GM23338 (cell line): ENCODE measurements around the gene MPPE1. TPM values are rescaled to one million over a fixed set of nuclear protein-coding genes. Genes with fewer than 3 reads are reported as not detected.
A peak's percentile ranks its signal among the peaks of the same experiment; 100 is the strongest.

Experiments
- ATAC-seq: fragments of 200-7000 bp; cut with Tn5 transposase; 3 replicates; pipeline ENCODE4 v1.9.1; 2020
- DNase-seq: peaks from one replicate; pipeline ENCODE4 v3.0.0-alpha.2; 2015; ENCODE audit warnings: low spot score
- H2AFZ ChIP-seq: fragments of 200-600 bp; sonication (generic); 2 replicates; pipeline ENCODE4 v1.8.0; 2016; ENCODE audit warnings: antibody characterized with exemption, mild to moderate bottlenecking, moderate library complexity
- H3F3A ChIP-seq: fragments of 200-600 bp; sonication (generic); replicated peaks from 2 replicates; pipeline ENCODE4 v1.8.0; 2017; ENCODE audit warnings: antibody characterized with exemption, mixed run types, low read depth
- H3K27ac ChIP-seq: fragments of 200-600 bp; sonication (generic); 2 replicates; pipeline ENCODE4 v1.6.1; 2016; ENCODE audit warnings: low read depth
- H3K27me3 ChIP-seq: fragments of 200-600 bp; sonication (generic); 2 replicates; pipeline ENCODE4 v1.8.0; 2016; ENCODE audit warnings: mild to moderate bottlenecking, mixed run types, moderate library complexity; ENCODE audit not compliant: insufficient read depth
- H3K36me3 ChIP-seq: fragments of 200-600 bp; sonication (generic); 2 replicates; pipeline ENCODE4 v1.8.0; 2016; ENCODE audit warnings: mild to moderate bottlenecking; ENCODE audit not compliant: insufficient read depth
- H3K4me1 ChIP-seq: fragments of 200-600 bp; sonication (generic); 2 replicates; pipeline ENCODE4 v1.8.0; 2016; ENCODE audit warnings: mild to moderate bottlenecking, moderate library complexity; ENCODE audit not compliant: insufficient read depth
- H3K4me2 ChIP-seq: fragments of 200-600 bp; sonication (generic); 2 replicates; pipeline ENCODE4 v1.7.1; 2017; ENCODE audit warnings: mixed run types
- H3K4me3 ChIP-seq: fragments of 200-600 bp; sonication (generic); 2 replicates; pipeline ENCODE4 v1.6.1; 2016; ENCODE audit warnings: mixed run types
- H3K79me2 ChIP-seq: fragments of 200-600 bp; sonication (generic); replicated peaks from 2 replicates; pipeline ENCODE4 v1.8.0; 2017; ENCODE audit warnings: mild to moderate bottlenecking; ENCODE audit not compliant: insufficient read depth
- H3K9me2 ChIP-seq: fragments of 200-600 bp; sonication (generic); 2 replicates; pipeline ENCODE4 v1.8.0; 2017; ENCODE audit not compliant: insufficient read depth
- H4K20me1 ChIP-seq: fragments of 200-600 bp; sonication (generic); replicated peaks from 2 replicates; pipeline ENCODE4 v1.8.0; 2017; ENCODE audit warnings: mild to moderate bottlenecking; ENCODE audit not compliant: insufficient read depth
- H3K27ac Mint-ChIP-seq: 2 replicates; pipeline ENCODE4 v1.8.0; 2020; ENCODE audit warnings: inconsistent platforms, mild to moderate bottlenecking, moderate library complexity, mixed read lengths
- H3K27me3 Mint-ChIP-seq: 3 replicates; pipeline ENCODE4 v1.8.0; 2022; ENCODE audit warnings: low read depth, mild to moderate bottlenecking, moderate library complexity, mixed read lengths, inconsistent platforms; ENCODE audit not compliant: insufficient read depth, poor library complexity
- H3K36me3 Mint-ChIP-seq: 3 replicates; pipeline ENCODE4 v1.8.0; 2021; ENCODE audit warnings: low read depth, mild to moderate bottlenecking, inconsistent platforms, moderate library complexity, mixed read lengths
- H3K4me1 Mint-ChIP-seq: 3 replicates; pipeline ENCODE4 v1.8.0; 2020; ENCODE audit warnings: mild to moderate bottlenecking, inconsistent platforms, mixed read lengths
- H3K4me3 Mint-ChIP-seq: 3 replicates; pipeline ENCODE4 v1.8.0; 2021; ENCODE audit warnings: moderate library complexity, mild to moderate bottlenecking, inconsistent platforms, mixed read lengths
- H3K9me3 Mint-ChIP-seq: 3 replicates; pipeline ENCODE4 v1.8.0; 2020; ENCODE audit warnings: moderate library complexity, mild to moderate bottlenecking, inconsistent platforms, mixed read lengths
- EZH2 ChIP-seq: fragments of 200-600 bp; sonication (generic); IDR thresholded peaks from one replicate; pipeline ENCODE4 v1.8.0; 2017; ENCODE audit warnings: antibody characterized with exemption, mild to moderate bottlenecking, low read depth; ENCODE audit not compliant: unreplicated experiment
- EZH2phosphoT487 ChIP-seq: fragments of 200-600 bp; sonication (generic); IDR thresholded peaks from one replicate; pipeline ENCODE4 v1.8.1; 2018; ENCODE audit warnings: antibody characterized with exemption; ENCODE audit not compliant: unreplicated experiment
- JUNB ChIP-seq: IDR thresholded peaks from one replicate; pipeline ENCODE4 v1.6.1; 2016; ENCODE audit warnings: antibody characterized with exemption; ENCODE audit not compliant: unreplicated experiment
- NANOG ChIP-seq: IDR thresholded peaks from 2 replicates; pipeline ENCODE4 v1.6.1; 2016; ENCODE audit warnings: antibody characterized with exemption, borderline replicate concordance
- POLR2AphosphoS5 ChIP-seq: IDR thresholded peaks from 2 replicates; pipeline ENCODE4 v1.6.1; 2016; ENCODE audit warnings: antibody characterized with exemption, low read depth
- STAT1 ChIP-seq: IDR thresholded peaks from one replicate; pipeline ENCODE4 v1.6.1; 2016; ENCODE audit warnings: antibody characterized with exemption; ENCODE audit not compliant: unreplicated experiment
- ZNF114 ChIP-seq: fragments of 250-450 bp; sonication (Bioruptor Pico); IDR thresholded peaks from 2 replicates; pipeline ENCODE4 v1.5.0; 2020; ENCODE audit warnings: mild to moderate bottlenecking, moderate library complexity
- polyA plus RNA-seq: library from polyadenylated mRNA; unstranded; fragments of >200 nt; fragmentation: Nextera tagmentation; extraction: Ambion mirVana; gene quantifications from 2 replicates; pipeline ENCODE4 v1.2.1, GENCODE V29; 2016
- total RNA-seq: library from RNA; depleted of rRNA; stranded (reverse); fragments of >200 nt; shearing (Covaris generic); gene quantifications from 2 replicates; pipeline ENCODE4 v1.2.3, GENCODE V29; 2014
- TF ChIP-seq, protein P1 (sequence below): IDR thresholded peaks from one replicate; pipeline ENCODE4 v1.6.1; 2018; ENCODE audit warnings: antibody characterized with exemption; ENCODE audit not compliant: unreplicated experiment
- TF ChIP-seq, protein P2 (sequence below), 2 experiments: fragments of 200-600 bp in 1 of 2; sonication (generic) in 1 of 2; conservative IDR thresholded peaks; 2 replicates each; pipeline versions ENCODE4 v1.5.1 to v1.6.1; 2016 to 2017; ENCODE audit warnings: antibody characterized with exemption in 2 of 2, low read depth in 2 of 2, mild to moderate bottlenecking in 2 of 2, moderate library complexity in 1 of 2
- TF ChIP-seq, protein P3 (sequence below): IDR thresholded peaks from 2 replicates; pipeline ENCODE4 v1.6.1; 2016; ENCODE audit warnings: antibody characterized with exemption

MPPE1 gene
- total and polyA plus RNA-seq, 2 experiments from 2014 or later, result 18.8 to 24.6 TPM

DNA sequence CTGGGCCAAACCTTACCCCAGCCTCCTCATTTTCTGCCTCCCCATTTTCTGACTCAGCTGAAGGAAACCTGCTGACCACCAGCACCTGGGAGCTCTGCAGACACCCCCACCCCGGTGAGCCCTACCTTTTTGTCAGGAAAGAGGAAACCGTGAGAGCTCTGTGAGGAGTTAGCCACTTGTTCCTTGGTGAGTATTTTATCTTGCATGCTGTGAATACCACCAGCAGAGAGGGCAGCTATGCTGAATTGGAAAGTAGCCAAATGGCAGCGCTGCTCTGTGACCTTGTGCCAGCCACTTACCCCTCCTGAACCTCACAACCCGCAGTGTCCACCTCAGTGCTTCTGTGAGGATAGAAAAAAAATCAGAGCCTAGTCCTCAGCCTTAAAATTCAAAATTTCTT is 2.5 kb downstream of the MPPE1 start (continued):
- TF ChIP-seq, protein P1, sequence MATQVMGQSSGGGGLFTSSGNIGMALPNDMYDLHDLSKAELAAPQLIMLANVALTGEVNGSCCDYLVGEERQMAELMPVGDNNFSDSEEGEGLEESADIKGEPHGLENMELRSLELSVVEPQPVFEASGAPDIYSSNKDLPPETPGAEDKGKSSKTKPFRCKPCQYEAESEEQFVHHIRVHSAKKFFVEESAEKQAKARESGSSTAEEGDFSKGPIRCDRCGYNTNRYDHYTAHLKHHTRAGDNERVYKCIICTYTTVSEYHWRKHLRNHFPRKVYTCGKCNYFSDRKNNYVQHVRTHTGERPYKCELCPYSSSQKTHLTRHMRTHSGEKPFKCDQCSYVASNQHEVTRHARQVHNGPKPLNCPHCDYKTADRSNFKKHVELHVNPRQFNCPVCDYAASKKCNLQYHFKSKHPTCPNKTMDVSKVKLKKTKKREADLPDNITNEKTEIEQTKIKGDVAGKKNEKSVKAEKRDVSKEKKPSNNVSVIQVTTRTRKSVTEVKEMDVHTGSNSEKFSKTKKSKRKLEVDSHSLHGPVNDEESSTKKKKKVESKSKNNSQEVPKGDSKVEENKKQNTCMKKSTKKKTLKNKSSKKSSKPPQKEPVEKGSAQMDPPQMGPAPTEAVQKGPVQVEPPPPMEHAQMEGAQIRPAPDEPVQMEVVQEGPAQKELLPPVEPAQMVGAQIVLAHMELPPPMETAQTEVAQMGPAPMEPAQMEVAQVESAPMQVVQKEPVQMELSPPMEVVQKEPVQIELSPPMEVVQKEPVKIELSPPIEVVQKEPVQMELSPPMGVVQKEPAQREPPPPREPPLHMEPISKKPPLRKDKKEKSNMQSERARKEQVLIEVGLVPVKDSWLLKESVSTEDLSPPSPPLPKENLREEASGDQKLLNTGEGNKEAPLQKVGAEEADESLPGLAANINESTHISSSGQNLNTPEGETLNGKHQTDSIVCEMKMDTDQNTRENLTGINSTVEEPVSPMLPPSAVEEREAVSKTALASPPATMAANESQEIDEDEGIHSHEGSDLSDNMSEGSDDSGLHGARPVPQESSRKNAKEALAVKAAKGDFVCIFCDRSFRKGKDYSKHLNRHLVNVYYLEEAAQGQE, result no peak
- TF ChIP-seq JUNB (no peak), ZNF114 (no peak), STAT1 (no peak), NANOG (no peak), EZH2phosphoT487 (no peak), EZH2 (no peak)

DNA sequence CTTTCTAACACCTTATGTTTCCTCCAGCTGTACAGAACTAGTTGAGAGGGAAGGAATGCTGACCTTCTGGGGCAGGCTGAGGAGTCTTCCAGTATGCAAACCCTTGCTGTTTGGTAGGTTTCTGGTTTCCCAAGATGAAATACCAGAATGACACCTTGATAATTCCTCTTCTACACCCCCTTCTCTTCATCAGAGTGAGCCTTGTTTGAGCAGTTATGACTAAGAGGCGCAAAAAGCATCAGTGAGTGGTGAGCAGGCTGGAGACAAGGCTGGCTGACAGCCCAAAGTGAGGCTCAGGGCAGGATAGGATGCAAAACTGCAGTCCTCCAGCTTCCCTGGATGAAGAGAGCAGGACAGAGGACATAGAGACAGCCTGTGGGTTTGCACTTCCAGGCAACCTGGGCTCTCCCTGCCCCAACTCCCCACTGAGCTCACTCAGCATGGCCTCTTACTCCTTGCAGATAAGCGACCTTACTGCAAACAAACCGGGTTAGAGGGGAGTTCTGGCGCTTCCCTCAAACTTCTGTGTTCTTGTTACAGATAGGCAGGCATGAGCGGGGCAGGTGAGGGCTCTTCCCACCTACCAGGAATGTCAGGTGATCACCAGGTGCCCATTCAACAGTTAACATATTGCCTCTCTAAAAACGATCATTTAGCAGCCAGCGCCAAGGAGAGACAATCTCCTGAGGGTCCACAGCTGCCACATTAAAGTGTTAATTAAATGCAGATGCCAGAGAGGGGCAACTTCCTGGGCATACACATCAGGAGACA is 5.4 kb downstream of the MPPE1 start:
- Mint-ChIP-seq H3K27me3 (peaks cover 16% of the 10 kb centered on the region), H3K4me3 (peak overlapping the region; percentile 13; the same call in 1 of the 3 replicates), H3K27ac (peak overlapping the region; percentile 36; the same call in 1 of the 2 replicates), H3K9me3 (no peaks in the 10 kb centered on the region), H3K4me1 (peaks cover 41% of the 10 kb centered on the region), H3K36me3 (peaks cover 13% of the 10 kb centered on the region)
- H3K79me2 ChIP-seq, result no peaks in the 10 kb centered on the region; the same call in 1 of the 2 replicates
- TF ChIP-seq, protein P2, sequence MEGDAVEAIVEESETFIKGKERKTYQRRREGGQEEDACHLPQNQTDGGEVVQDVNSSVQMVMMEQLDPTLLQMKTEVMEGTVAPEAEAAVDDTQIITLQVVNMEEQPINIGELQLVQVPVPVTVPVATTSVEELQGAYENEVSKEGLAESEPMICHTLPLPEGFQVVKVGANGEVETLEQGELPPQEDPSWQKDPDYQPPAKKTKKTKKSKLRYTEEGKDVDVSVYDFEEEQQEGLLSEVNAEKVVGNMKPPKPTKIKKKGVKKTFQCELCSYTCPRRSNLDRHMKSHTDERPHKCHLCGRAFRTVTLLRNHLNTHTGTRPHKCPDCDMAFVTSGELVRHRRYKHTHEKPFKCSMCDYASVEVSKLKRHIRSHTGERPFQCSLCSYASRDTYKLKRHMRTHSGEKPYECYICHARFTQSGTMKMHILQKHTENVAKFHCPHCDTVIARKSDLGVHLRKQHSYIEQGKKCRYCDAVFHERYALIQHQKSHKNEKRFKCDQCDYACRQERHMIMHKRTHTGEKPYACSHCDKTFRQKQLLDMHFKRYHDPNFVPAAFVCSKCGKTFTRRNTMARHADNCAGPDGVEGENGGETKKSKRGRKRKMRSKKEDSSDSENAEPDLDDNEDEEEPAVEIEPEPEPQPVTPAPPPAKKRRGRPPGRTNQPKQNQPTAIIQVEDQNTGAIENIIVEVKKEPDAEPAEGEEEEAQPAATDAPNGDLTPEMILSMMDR (conservative IDR thresholded peaks at IDR 0.05; ENCODE audit: low read depth in 2 of 2), result no peak
- TF ChIP-seq NANOG, result no peak
- TF ChIP-seq, protein P3, sequence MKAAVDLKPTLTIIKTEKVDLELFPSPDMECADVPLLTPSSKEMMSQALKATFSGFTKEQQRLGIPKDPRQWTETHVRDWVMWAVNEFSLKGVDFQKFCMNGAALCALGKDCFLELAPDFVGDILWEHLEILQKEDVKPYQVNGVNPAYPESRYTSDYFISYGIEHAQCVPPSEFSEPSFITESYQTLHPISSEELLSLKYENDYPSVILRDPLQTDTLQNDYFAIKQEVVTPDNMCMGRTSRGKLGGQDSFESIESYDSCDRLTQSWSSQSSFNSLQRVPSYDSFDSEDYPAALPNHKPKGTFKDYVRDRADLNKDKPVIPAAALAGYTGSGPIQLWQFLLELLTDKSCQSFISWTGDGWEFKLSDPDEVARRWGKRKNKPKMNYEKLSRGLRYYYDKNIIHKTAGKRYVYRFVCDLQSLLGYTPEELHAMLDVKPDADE, result no peak
- TF ChIP-seq STAT1, result no peak
- no peak for TF ChIP-seq EZH2phosphoT487
- TF ChIP-seq POLR2AphosphoS5, result no peak
- TF ChIP-seq ZNF114, result no peak
- H3K4me3 ChIP-seq, result 0 out of 2 replicates have a peak overlapping the region, but pooled peaks have one; percentile 13
- no peaks in the 10 kb centered on the region for H3K36me3 ChIP-seq
- H3K27ac ChIP-seq, result peak overlapping the region; percentile 21; the same call in 1 of the 2 replicates
- peak; percentile 57 for ATAC-seq
- no peaks in the 10 kb centered on the region for H4K20me1 ChIP-seq
- peaks cover 44% of the 10 kb centered on the region for H3K4me1 ChIP-seq
- H2AFZ ChIP-seq, result no peak overlapping the region
- DNase-seq, result peak; percentile 27
- H3K27me3 ChIP-seq, result no peaks in the 10 kb centered on the region
- no peaks in the 10 kb centered on the region for H3K9me2 ChIP-seq
- H3K4me2 ChIP-seq, result peak overlapping the region; percentile 41
- peaks cover 5% of the 10 kb centered on the region; the same call in 1 of the 2 replicates for H3F3A ChIP-seq
